Measurements from ENCODE around the gene CAMSAP2. TPM values are rescaled to one million over a fixed set of nuclear protein-coding genes. Genes with fewer than 3 reads are reported as not detected.

The CAMSAP2 gene
- polyA plus RNA-seq, 2 of the 4 experiments (the other 2 are of a cell fraction) = 17.3 to 28.5 TPM

- FAIRE-seq (no peak), DNase-seq (ENCODE audit: low read depth in 1 of 2, low spot score in 1 of 2) (no peak), ATAC-seq (no peak)
- 83% methylated on average over 4 of the region's 4 CpGs for WGBS (ENCODE audit: missing lambda C conversion rate)
- Histone ChIP-seq H3K27ac (no peak overlapping the region), H3K4me3 (no peak overlapping the region), H3K4me2 (no peak overlapping the region), H3K4me1 (peaks cover 8% of the 10 kb centered on the region; the same call in 2 of the 3 replicates), H3K9me3 (no peaks in the 10 kb centered on the region)
- CTCF ChIA-PET = no interaction called here
- TF ChIP-seq SREBF2 (IDR thresholded peaks at IDR 0.05) (no peak), JUNB (IDR thresholded peaks at IDR 0.05) (no peak), MAFK (IDR thresholded peaks at IDR 0.05; ENCODE audit: partially characterized antibody) (no peak), HDAC2 (IDR thresholded peaks at IDR 0.05) (no peak), RNF2 (IDR thresholded peaks at IDR 0.05; ENCODE audit: borderline replicate concordance, low read depth) (no peak), CTCF (IDR thresholded peaks at IDR 0.05) (no peak), JUN (IDR thresholded peaks at IDR 0.05) (no peak), REST (IDR thresholded peaks at IDR 0.05) (no peak), NFE2L2 (conservative IDR thresholded peaks at IDR 0.05; ENCODE audit: low read length) (no peak), HOXB13 (CRISPR knock-in tag; IDR thresholded peaks at IDR 0.05; ENCODE audit: low read depth) (no peak)
- POLR2A ChIA-PET = no interaction called here
Measured at GRCh38 chr1:200706111-200706814, 32.4 kb upstream of the CAMSAP2 start.

- no peak for FAIRE-seq
- 66% methylated on average over 5 of the region's 5 CpGs for WGBS (ENCODE audit: missing lambda C conversion rate)
- no peak overlapping the region for H3K27ac ChIP-seq
- peaks cover 8% of the 10 kb centered on the region; the same call in 2 of the 3 replicates for H3K4me1 ChIP-seq
- no peak overlapping the region for H3K4me2 ChIP-seq
- H3K9me3 ChIP-seq = no peaks in the 10 kb centered on the region
- ATAC-seq = no peak
- ChIA-PET POLR2A (no interaction called here), CTCF (no interaction called here)
- no peak overlapping the region for H3K4me3 ChIP-seq
- no peak for TF ChIP-seq HOXB5 (CRISPR knock-in tag; IDR thresholded peaks at IDR 0.05)
- no peak for TF ChIP-seq FOSL2 (IDR thresholded peaks at IDR 0.05)
- TF ChIP-seq FOSL2 (CRISPR knock-in tag; IDR thresholded peaks at IDR 0.05) = no peak
- no peak for TF ChIP-seq FOSB (CRISPR knock-in tag; IDR thresholded peaks at IDR 0.05)
- DNase-seq (ENCODE audit: low read depth in 1 of 2, low spot score in 1 of 2) = no peak
Measured at GRCh38 chr1:200707116-200707515, 31.6 kb upstream of the CAMSAP2 start.

- TF ChIP-seq FOXS1 (CRISPR knock-in tag; IDR thresholded peaks at IDR 0.05) (no peak), CHD2 (IDR thresholded peaks at IDR 0.05; ENCODE audit: low read length, partially characterized antibody) (no peak), MYC (IDR thresholded peaks at IDR 0.05; ENCODE audit: borderline replicate concordance, low read length) (no peak), BCL3 (IDR thresholded peaks at IDR 0.05) (no peak), SREBF2 (IDR thresholded peaks at IDR 0.05) (no peak), ZNF302 (CRISPR knock-in tag; IDR thresholded peaks at IDR 0.05) (no peak), POLR2AphosphoS2 (conservative IDR thresholded peaks at IDR 0.05; ENCODE audit: low read length) (no peak), RCOR1 (IDR thresholded peaks at IDR 0.05; ENCODE audit: low read depth, low read length) (no peak)
- ChIA-PET POLR2A (interaction anchor here (1.5 kb wide), 1 partner anchor 38 kb away, joined by 7 read pairs; the partner anchor contains the start of gene DDX59), CTCF (no interaction called here)
- FAIRE-seq (no peak), DNase-seq (ENCODE audit: low read depth in 1 of 2, low spot score in 1 of 2) (no peak), ATAC-seq (no peak)
- Histone ChIP-seq H3K9me3 (no peaks in the 10 kb centered on the region), H3K4me2 (no peak overlapping the region), H3K27ac (no peak overlapping the region), H3K4me3 (no peak overlapping the region), H3K4me1 (peaks cover 8% of the 10 kb centered on the region; the same call in 2 of the 3 replicates)
Measured at GRCh38 chr1:200708161-200708560, 30.5 kb upstream of the CAMSAP2 start.

Data from A549 (cell line).